Measurements from ENCODE around the gene GPR25. TPM values are rescaled to one million over a fixed set of nuclear protein-coding genes. Genes with fewer than 3 reads are reported as not detected.

The GPR25 gene
- total RNA-seq, 4 donors from 2014 or later = 1.3 TPM; not detected in 3

DNA sequence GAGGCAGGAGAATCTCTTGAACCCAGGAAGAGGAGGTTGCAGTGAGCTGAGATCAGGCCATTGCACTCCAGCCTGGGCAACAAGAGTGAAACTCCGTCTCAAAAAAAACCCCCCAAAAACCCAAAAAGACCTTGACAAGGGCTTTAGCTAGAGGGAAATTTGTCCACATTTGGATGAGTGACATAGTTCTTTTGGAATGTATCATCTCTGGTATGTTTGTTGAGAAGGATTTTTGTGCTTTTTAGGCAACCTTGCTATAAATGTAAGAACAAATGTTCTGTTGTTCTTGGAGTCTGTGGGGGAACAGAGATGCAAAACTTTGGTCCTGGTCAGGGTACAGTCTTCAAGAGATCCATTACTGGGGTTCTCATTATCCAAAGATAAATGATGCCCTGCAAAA lies 50.8 kb downstream of the GPR25 start:
- no peak for DNase-seq
- Histone ChIP-seq H3K4me1 (no peaks in the 10 kb centered on the region), H3K4me3 (no peak overlapping the region), H3K27ac (no peak overlapping the region), H3K9me3 (no peaks in the 10 kb centered on the region), H3K36me3 (no peaks in the 10 kb centered on the region), H3K27me3 (no peaks in the 10 kb centered on the region)
- 75% methylated on average over 1 of the region's 1 CpG for WGBS, 2 donors
- TF ChIP-seq POLR2A (IDR thresholded peaks at IDR 0.05) (no peak), CTCF (IDR thresholded peaks at IDR 0.05) (no peak)
- intact Hi-C loops (cut with DNase I) = no loop called here

Other genes starting within 250 kb of the GPR25 start
- 10 to 100 TPM; 10.2 to 16.8 (median 12.4) TPM for gene DDX59, start 203.1 kb upstream of the GPR25 start, total RNA-seq
- gene CAMSAP2, start 134.1 kb upstream of the GPR25 start, total RNA-seq = 10 to 100 TPM in 3 of 4 donors, 1 to 10 TPM in 1; 9.2 to 27.5 (median 19.7) TPM
- 100 to 1,000 TPM in 1 of 4 donors, 10 to 100 TPM in 3; 45.6 to 102 (median 58.4) TPM for gene INAVA, start 21.9 kb downstream of the GPR25 start, total RNA-seq
- gene KIF21B, start 150.7 kb downstream of the GPR25 start, total RNA-seq = 1 to 10 TPM in 2 of 4 donors, under 1 TPM in 2; 0.53 to 2.1 (median 1.0) TPM
- not detected for gene CACNA1S, start 239.4 kb downstream of the GPR25 start, total RNA-seq

Data from esophagus squamous epithelium (tissue), 5 donors.